ENCODE data around the gene SMIM45.

DNA sequence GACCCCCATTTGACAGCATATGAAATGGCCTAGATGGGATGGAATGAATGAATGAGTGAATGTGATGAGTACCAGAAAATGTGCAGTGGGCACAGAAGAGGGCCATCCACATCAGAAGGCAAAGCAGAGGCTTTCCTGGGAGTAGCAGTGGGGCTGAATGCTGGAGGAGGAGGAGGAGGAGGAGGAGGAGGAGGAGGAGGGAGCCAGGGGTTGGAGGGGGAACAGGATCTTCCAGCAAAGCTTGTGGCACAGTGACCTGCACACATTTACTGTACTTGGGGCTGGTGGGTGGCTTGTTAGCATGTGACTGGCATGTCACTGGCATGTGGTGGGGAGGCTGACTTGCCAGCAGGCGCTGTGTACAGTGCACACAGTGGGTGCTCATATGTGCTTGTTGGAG is 26.8 kb downstream of the SMIM45 start:
- TF ChIP-seq, protein P1, sequence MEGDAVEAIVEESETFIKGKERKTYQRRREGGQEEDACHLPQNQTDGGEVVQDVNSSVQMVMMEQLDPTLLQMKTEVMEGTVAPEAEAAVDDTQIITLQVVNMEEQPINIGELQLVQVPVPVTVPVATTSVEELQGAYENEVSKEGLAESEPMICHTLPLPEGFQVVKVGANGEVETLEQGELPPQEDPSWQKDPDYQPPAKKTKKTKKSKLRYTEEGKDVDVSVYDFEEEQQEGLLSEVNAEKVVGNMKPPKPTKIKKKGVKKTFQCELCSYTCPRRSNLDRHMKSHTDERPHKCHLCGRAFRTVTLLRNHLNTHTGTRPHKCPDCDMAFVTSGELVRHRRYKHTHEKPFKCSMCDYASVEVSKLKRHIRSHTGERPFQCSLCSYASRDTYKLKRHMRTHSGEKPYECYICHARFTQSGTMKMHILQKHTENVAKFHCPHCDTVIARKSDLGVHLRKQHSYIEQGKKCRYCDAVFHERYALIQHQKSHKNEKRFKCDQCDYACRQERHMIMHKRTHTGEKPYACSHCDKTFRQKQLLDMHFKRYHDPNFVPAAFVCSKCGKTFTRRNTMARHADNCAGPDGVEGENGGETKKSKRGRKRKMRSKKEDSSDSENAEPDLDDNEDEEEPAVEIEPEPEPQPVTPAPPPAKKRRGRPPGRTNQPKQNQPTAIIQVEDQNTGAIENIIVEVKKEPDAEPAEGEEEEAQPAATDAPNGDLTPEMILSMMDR (IDR thresholded peaks at IDR 0.05): no peak
- TF ChIP-seq EP300 (IDR thresholded peaks at IDR 0.05) (no peak), POLR2A (IDR thresholded peaks at IDR 0.05) (no peak)

Measured in suprapubic skin (tissue), 3 donors.